HEK293 (cell line): ENCODE data around the gene RIMS4.

ENCODE experiments used
- CTCF ChIA-PET: fragments of 350-600 bp; formaldehyde crosslinking; extraction: SDS; loops from one replicate; lab custom pipeline; 2021; ENCODE audit warnings: antibody characterized with exemption; lab: Yijun Ruan, JAX
- POLR2A ChIA-PET: fragments of 300-600 bp; formaldehyde crosslinking; extraction: SDS; loops from one replicate; lab custom pipeline; 2020; ENCODE audit warnings: antibody characterized with exemption, inconsistent platforms; lab: Yijun Ruan, JAX
- H3K27ac ChIP-seq: fragments of 200-500 bp; sonication (Bioruptor generic); 2 replicates; pipeline ENCODE4 v1.5.1; 2014; ENCODE audit warnings: low read depth, low read length, control low read depth, inconsistent platforms; ENCODE audit errors: extremely low read depth
- H3K36me3 ChIP-seq, 2 experiments: fragments of 200-500 bp in 1 of 2; sonication (Bioruptor generic) in 1 of 2; 1 replicate in 1 of 2; 2 replicates in 1 of 2; pipeline ENCODE4 v1.5.1; 2014 to 2017; ENCODE audit warnings: inconsistent platforms in 2 of 2, low read length in 2 of 2; ENCODE audit not compliant: control insufficient read depth in 2 of 2, insufficient read depth in 1 of 2
- H3K4me1 ChIP-seq: fragments of 200-500 bp; sonication (Bioruptor generic); 2 replicates; pipeline ENCODE4 v1.5.1; 2014; ENCODE audit warnings: mild to moderate bottlenecking, low read length, inconsistent platforms; ENCODE audit not compliant: control insufficient read depth, insufficient read depth
- H3K4me3 ChIP-seq: 2 replicates; pipeline ENCODE4 v1.5.1; 2011; ENCODE audit warnings: low read depth, mild to moderate bottlenecking, control low read depth, low read length, moderate library complexity
- H3K9me3 ChIP-seq: fragments of 200-500 bp; sonication (Bioruptor generic); 2 replicates; pipeline ENCODE4 v1.5.1; 2014; ENCODE audit warnings: low read depth, low read length, inconsistent platforms; ENCODE audit not compliant: control insufficient read depth, insufficient read depth
- KLF9 ChIP-seq: fragments of 450-650 bp; formaldehyde crosslinking; IDR thresholded peaks from 2 replicates; pipeline ENCODE4 v1.5.1; 2016; ENCODE audit warnings: missing biosample characterization, missing genetic modification characterization, low read depth
- SP7 ChIP-seq: fragments of 450-650 bp; formaldehyde crosslinking; IDR thresholded peaks from 2 replicates; pipeline ENCODE4 v1.5.1; 2016; ENCODE audit warnings: missing biosample characterization, missing genetic modification characterization
- ZEB2 ChIP-seq: fragments of 450-650 bp; formaldehyde crosslinking; IDR thresholded peaks from 2 replicates; pipeline ENCODE4 v1.5.1; 2016; ENCODE audit warnings: missing biosample characterization, missing genetic modification characterization
- ZNF138 ChIP-seq: fragments of 450-650 bp; formaldehyde crosslinking; IDR thresholded peaks from 2 replicates; pipeline ENCODE4 v1.5.1; 2016; ENCODE audit warnings: missing biosample characterization, missing genetic modification characterization, borderline replicate concordance
- ZNF148 ChIP-seq: fragments of 450-650 bp; formaldehyde crosslinking; IDR thresholded peaks from 2 replicates; pipeline ENCODE4 v1.5.0; 2017; ENCODE audit warnings: missing biosample characterization, missing genetic modification characterization, borderline replicate concordance
- ZNF155 ChIP-seq: fragments of 450-650 bp; formaldehyde crosslinking; IDR thresholded peaks from 2 replicates; pipeline ENCODE4 v1.5.1; 2016; ENCODE audit warnings: missing biosample characterization, missing genetic modification characterization
- ZNF175 ChIP-seq: fragments of 450-650 bp; formaldehyde crosslinking; IDR thresholded peaks from 2 replicates; pipeline ENCODE4 v1.5.1; 2016; ENCODE audit warnings: missing biosample characterization, missing genetic modification characterization
- ZNF184 ChIP-seq: fragments of 450-650 bp; IDR thresholded peaks from 2 replicates; pipeline ENCODE4 v1.5.1; 2018; ENCODE audit warnings: missing biosample characterization, mild to moderate bottlenecking, missing genetic modification characterization
- ZNF211 ChIP-seq: fragments of 450-650 bp; formaldehyde crosslinking; IDR thresholded peaks from 2 replicates; pipeline ENCODE4 v1.5.1; 2016; ENCODE audit warnings: low read depth, missing biosample characterization, missing genetic modification characterization
- ZNF366 ChIP-seq: fragments of 450-650 bp; formaldehyde crosslinking; conservative IDR thresholded peaks from 2 replicates; pipeline ENCODE4 v1.5.1; 2016; ENCODE audit warnings: missing biosample characterization, missing genetic modification characterization
- ZNF37A ChIP-seq: fragments of 450-650 bp; IDR thresholded peaks from 2 replicates; pipeline ENCODE4 v1.5.1; 2018; ENCODE audit warnings: missing biosample characterization, missing genetic modification characterization
- ZNF391 ChIP-seq: fragments of 450-650 bp; formaldehyde crosslinking; IDR thresholded peaks from 2 replicates; pipeline ENCODE4 v1.5.1; 2016; ENCODE audit warnings: low read depth, missing biosample characterization, missing genetic modification characterization, borderline replicate concordance
- ZNF544 ChIP-seq: fragments of 450-650 bp; formaldehyde crosslinking; IDR thresholded peaks from 2 replicates; pipeline ENCODE4 v1.5.0; 2017; ENCODE audit warnings: missing biosample characterization, missing genetic modification characterization
- ZNF585B ChIP-seq: fragments of 450-650 bp; formaldehyde crosslinking; IDR thresholded peaks from 2 replicates; pipeline ENCODE4 v1.5.1; 2016; ENCODE audit warnings: missing biosample characterization, missing genetic modification characterization
- ZNF623 ChIP-seq: fragments of 450-650 bp; formaldehyde crosslinking; IDR thresholded peaks from 2 replicates; pipeline ENCODE4 v1.5.1; 2016; ENCODE audit warnings: missing biosample characterization, missing genetic modification characterization
- ZNF626 ChIP-seq: fragments of 450-650 bp; sonication (Bioruptor Pico); formaldehyde crosslinking; IDR thresholded peaks from 2 replicates; pipeline ENCODE4 v1.5.1; 2018; ENCODE audit warnings: missing biosample characterization, missing genetic modification characterization, inconsistent platforms
- ZNF629 ChIP-seq: fragments of 450-650 bp; formaldehyde crosslinking; IDR thresholded peaks from 2 replicates; pipeline ENCODE4 v1.5.1; 2017; ENCODE audit warnings: missing biosample characterization, missing genetic modification characterization
- ZNF664 ChIP-seq: fragments of 450-650 bp; formaldehyde crosslinking; IDR thresholded peaks from 2 replicates; pipeline ENCODE4 v1.5.1; 2016; ENCODE audit warnings: missing biosample characterization, missing genetic modification characterization
- TF ChIP-seq, protein P1 (sequence below): fragments of 450-650 bp; formaldehyde crosslinking; IDR thresholded peaks from 2 replicates; pipeline ENCODE4 v1.5.1; 2016; ENCODE audit warnings: missing biosample characterization, missing genetic modification characterization
- TF ChIP-seq, protein P2 (sequence below): fragments of 450-650 bp; formaldehyde crosslinking; IDR thresholded peaks from 2 replicates; pipeline ENCODE4 v1.5.1; 2016; ENCODE audit warnings: missing biosample characterization, missing genetic modification characterization
- TF ChIP-seq, protein P3 (sequence below): fragments of 450-650 bp; formaldehyde crosslinking; IDR thresholded peaks from 2 replicates; pipeline ENCODE4 v1.5.1; 2017; ENCODE audit warnings: missing biosample characterization, missing genetic modification characterization
- TF ChIP-seq, protein P4 (sequence below): fragments of 450-650 bp; formaldehyde crosslinking; IDR thresholded peaks from 2 replicates; pipeline ENCODE4 v1.5.1; 2016; ENCODE audit warnings: missing biosample characterization, missing genetic modification characterization, borderline replicate concordance

RIMS4 gene

DNA sequence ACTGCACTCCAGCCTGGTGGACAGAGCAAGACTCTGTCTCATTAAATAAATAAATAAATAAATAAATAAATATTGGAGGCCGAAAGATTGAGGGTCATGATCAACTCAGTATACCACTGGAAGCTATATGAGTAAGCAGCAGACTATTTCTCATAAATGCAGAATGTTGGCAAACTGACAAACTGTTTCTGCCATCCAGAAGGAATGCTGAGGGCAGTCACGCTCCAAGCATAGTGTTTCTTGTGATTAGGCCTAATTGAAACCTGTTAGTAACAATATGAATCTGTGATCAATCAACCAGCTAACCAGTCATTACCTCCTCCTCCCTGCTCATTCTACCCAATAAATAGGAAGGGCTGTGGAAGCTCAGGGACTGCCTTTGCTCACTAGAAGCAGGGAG lies 79.9 kb downstream of the RIMS4 start:
- POLR2A ChIA-PET: interaction anchor here (0.8 kb wide), 1 partner anchor 513 kb away, joined by 3 read pairs; no protein-coding TSS in a partner anchor
- H3K4me3 ChIP-seq: no peak overlapping the region
- TF ChIP-seq ZNF37A (tag by site-specific recombination) (no peak), ZNF391 (tag by site-specific recombination) (no peak), ZNF629 (tag by site-specific recombination) (peak; percentile 24; the same call in 1 of the 2 replicates), ZNF184 (0 out of 2 replicates have a peak, but pooled peaks have one; percentile 33), ZNF664 (tag by site-specific recombination) (no peak), ZNF626 (tag by site-specific recombination) (no peak), ZNF155 (tag by site-specific recombination) (no peak), ZNF366 (tag by site-specific recombination) (peak; percentile 62), ZEB2 (tag by site-specific recombination) (peak; percentile 59), ZNF211 (tag by site-specific recombination) (no peak), ZNF623 (no peak), SP7 (tag by site-specific recombination) (peak; percentile 96), KLF9 (tag by site-specific recombination) (no peak)
- TF ChIP-seq, protein P1, sequence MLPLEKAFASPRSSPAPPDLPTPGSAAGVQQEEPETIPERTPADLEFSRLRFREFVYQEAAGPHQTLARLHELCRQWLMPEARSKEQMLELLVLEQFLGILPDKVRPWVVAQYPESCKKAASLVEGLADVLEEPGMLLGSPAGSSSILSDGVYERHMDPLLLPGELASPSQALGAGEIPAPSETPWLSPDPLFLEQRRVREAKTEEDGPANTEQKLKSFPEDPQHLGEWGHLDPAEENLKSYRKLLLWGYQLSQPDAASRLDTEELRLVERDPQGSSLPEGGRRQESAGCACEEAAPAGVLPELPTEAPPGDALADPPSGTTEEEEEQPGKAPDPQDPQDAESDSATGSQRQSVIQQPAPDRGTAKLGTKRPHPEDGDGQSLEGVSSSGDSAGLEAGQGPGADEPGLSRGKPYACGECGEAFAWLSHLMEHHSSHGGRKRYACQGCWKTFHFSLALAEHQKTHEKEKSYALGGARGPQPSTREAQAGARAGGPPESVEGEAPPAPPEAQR (tag by site-specific recombination): no peak
- TF ChIP-seq, protein P2, sequence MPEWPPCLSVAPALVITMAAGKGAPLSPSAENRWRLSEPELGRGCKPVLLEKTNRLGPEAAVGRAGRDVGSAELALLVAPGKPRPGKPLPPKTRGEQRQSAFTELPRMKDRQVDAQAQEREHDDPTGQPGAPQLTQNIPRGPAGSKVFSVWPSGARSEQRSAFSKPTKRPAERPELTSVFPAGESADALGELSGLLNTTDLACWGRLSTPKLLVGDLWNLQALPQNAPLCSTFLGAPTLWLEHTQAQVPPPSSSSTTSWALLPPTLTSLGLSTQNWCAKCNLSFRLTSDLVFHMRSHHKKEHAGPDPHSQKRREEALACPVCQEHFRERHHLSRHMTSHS (tag by site-specific recombination): no peak
- TF ChIP-seq, all 188 proteins: peak for 5
- Histone ChIP-seq H3K36me3 (no peaks in the 10 kb centered on the region), H3K27ac (no peak overlapping the region), H3K9me3 (no peaks in the 10 kb centered on the region), H3K4me1 (peaks cover 7% of the 10 kb centered on the region)
- CTCF ChIA-PET: interaction anchor here (0.6 to 8.2 kb wide), 10 partner anchors 12 to 561 kb away, joined by 3 to 208 read pairs (median 4); partner anchors contain the start of gene CCN5

DNA sequence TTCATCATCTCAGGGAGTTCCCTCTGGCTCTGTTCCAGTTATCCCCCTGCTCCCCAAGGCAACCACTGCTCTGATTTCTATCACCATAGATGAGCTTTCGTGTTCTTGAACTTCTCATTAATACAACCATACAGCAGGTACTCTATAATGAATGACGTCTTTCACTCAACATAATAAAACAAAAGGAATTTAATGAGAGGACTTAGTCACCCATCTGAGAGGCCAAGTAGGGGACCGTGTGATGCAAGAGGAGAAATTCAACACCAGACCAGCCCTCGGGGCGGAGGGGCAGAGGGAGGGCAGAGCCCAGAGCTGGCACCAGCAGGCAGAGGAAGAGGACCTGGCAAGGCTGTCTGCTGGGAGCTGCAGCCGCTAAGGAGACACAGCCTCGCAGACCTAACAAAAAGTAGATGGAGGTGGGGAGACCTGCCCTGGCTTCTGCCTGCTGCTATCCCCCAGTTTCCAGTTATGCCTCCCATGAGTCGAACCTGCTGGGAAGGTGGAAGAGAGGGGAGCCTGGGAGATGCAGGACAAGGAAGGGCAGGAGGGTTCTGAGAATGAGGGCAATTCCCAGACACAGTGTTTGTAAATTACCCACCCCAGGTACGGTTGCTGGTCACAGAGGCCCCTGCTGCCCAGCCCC lies 81.4 kb downstream of the RIMS4 start:
- no peaks in the 10 kb centered on the region for H3K9me3 ChIP-seq
- peaks cover 7% of the 10 kb centered on the region for H3K4me1 ChIP-seq
- CTCF ChIA-PET: interaction anchor here (0.7 to 8.2 kb wide), 5 partner anchors 19 to 140 kb away, joined by 3 to 208 read pairs (median 5); no protein-coding TSS in a partner anchor
- POLR2A ChIA-PET: interaction anchor here (1.7 kb wide), 1 partner anchor 36 kb away, joined by 3 read pairs; no protein-coding TSS in a partner anchor
- H3K36me3 ChIP-seq: no peaks in the 10 kb centered on the region
- peak overlapping the region; percentile 8; the same call in 1 of the 2 replicates for H3K27ac ChIP-seq
- no peak overlapping the region for H3K4me3 ChIP-seq
- TF ChIP-seq ZNF585B (tag by site-specific recombination) (no peak), ZNF544 (tag by site-specific recombination) (no peak), ZNF138 (no peak), ZNF175 (no peak), ZNF148 (tag by site-specific recombination) (no peak)
- TF ChIP-seq, protein P3, sequence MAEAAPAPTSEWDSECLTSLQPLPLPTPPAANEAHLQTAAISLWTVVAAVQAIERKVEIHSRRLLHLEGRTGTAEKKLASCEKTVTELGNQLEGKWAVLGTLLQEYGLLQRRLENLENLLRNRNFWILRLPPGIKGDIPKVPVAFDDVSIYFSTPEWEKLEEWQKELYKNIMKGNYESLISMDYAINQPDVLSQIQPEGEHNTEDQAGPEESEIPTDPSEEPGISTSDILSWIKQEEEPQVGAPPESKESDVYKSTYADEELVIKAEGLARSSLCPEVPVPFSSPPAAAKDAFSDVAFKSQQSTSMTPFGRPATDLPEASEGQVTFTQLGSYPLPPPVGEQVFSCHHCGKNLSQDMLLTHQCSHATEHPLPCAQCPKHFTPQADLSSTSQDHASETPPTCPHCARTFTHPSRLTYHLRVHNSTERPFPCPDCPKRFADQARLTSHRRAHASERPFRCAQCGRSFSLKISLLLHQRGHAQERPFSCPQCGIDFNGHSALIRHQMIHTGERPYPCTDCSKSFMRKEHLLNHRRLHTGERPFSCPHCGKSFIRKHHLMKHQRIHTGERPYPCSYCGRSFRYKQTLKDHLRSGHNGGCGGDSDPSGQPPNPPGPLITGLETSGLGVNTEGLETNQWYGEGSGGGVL: peak; percentile 78
- TF ChIP-seq, protein P4, sequence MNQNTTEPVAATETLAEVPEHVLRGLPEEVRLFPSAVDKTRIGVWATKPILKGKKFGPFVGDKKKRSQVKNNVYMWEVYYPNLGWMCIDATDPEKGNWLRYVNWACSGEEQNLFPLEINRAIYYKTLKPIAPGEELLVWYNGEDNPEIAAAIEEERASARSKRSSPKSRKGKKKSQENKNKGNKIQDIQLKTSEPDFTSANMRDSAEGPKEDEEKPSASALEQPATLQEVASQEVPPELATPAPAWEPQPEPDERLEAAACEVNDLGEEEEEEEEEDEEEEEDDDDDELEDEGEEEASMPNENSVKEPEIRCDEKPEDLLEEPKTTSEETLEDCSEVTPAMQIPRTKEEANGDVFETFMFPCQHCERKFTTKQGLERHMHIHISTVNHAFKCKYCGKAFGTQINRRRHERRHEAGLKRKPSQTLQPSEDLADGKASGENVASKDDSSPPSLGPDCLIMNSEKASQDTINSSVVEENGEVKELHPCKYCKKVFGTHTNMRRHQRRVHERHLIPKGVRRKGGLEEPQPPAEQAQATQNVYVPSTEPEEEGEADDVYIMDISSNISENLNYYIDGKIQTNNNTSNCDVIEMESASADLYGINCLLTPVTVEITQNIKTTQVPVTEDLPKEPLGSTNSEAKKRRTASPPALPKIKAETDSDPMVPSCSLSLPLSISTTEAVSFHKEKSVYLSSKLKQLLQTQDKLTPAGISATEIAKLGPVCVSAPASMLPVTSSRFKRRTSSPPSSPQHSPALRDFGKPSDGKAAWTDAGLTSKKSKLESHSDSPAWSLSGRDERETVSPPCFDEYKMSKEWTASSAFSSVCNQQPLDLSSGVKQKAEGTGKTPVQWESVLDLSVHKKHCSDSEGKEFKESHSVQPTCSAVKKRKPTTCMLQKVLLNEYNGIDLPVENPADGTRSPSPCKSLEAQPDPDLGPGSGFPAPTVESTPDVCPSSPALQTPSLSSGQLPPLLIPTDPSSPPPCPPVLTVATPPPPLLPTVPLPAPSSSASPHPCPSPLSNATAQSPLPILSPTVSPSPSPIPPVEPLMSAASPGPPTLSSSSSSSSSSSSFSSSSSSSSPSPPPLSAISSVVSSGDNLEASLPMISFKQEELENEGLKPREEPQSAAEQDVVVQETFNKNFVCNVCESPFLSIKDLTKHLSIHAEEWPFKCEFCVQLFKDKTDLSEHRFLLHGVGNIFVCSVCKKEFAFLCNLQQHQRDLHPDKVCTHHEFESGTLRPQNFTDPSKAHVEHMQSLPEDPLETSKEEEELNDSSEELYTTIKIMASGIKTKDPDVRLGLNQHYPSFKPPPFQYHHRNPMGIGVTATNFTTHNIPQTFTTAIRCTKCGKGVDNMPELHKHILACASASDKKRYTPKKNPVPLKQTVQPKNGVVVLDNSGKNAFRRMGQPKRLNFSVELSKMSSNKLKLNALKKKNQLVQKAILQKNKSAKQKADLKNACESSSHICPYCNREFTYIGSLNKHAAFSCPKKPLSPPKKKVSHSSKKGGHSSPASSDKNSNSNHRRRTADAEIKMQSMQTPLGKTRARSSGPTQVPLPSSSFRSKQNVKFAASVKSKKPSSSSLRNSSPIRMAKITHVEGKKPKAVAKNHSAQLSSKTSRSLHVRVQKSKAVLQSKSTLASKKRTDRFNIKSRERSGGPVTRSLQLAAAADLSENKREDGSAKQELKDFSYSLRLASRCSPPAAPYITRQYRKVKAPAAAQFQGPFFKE: no peak
